Activated naive CD8-positive, alpha-beta T cell treated with anti-CD3 and anti-CD28 coated beads, Interleukin-2, amount 10 ng/mL, durations not matched to agents 7 days and 5 days (primary cell): ENCODE results near the gene HLA-DPA1. TPM values are rescaled to one million over a fixed set of nuclear protein-coding genes. Genes with fewer than 3 reads are reported as not detected.

ENCODE experiments used
- ATAC-seq: fragments of 150-1000 bp; cut with Tn5 transposase; one replicate; pipeline ENCODE4 v1.10.0; 2021; ENCODE audit warnings: low read depth, moderate library complexity
- POLR2A ChIA-PET: fragments of 350-600 bp; sonication (Branson Sonifier 250); formaldehyde crosslinking; loops from one replicate; lab custom pipeline; 2021; ENCODE audit warnings: antibody characterized with exemption; lab: Charles Lee
- DNase-seq: peaks from one replicate; pipeline ENCODE4 v3.0.0; 2021
- H3K27ac Mint-ChIP-seq: one replicate; pipeline ENCODE4 v1.8.0; 2022; ENCODE audit warnings: mild to moderate bottlenecking, mixed read lengths
- H3K27me3 Mint-ChIP-seq: one replicate; pipeline ENCODE4 v1.8.0; 2022; ENCODE audit warnings: mild to moderate bottlenecking, moderate library complexity, mixed read lengths
- H3K36me3 Mint-ChIP-seq: one replicate; pipeline ENCODE4 v1.8.0; 2021; ENCODE audit warnings: mild to moderate bottlenecking, mixed read lengths
- H3K4me1 Mint-ChIP-seq: one replicate; pipeline ENCODE4 v1.8.0; 2021; ENCODE audit warnings: mixed read lengths
- H3K4me3 Mint-ChIP-seq: one replicate; pipeline ENCODE4 v1.8.0; 2022; ENCODE audit warnings: mild to moderate bottlenecking, moderate library complexity, mixed read lengths
- H3K9me3 Mint-ChIP-seq: one replicate; pipeline ENCODE4 v1.8.0; 2021; ENCODE audit warnings: mixed read lengths
- total RNA-seq, 2 experiments: library from RNA; stranded (reverse); gene quantifications; one replicate each; pipeline ENCODE4 v1.2.3, GENCODE V29; 2021

HLA-DPA1 gene
- total RNA-seq, 2 experiments from 2014 or later, result 35.7 to 39.8 TPM

DNA sequence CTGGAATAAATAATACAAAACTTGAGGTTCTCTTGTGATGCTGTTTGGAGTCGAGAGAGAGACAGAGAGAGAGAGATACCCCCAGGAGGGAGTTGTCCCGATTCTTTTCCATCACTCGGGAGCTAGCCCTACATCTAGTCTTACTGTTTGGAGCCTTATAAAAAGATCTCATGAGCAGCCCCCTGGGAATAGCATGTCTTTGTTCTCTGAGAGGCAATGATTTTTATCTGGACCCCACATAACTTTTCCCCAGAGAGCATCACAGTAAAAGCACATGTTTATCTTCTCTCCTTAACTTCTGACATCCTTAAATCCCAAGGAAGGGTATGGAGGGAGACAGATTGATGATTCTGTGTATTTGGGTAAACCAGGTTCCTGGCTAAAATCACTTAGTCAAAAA, 43.2 kb downstream of the HLA-DPA1 start:
- Mint-ChIP-seq H3K27ac (no peak overlapping the region), H3K36me3 (peaks cover 6% of the 10 kb centered on the region), H3K9me3 (peaks cover 2% of the 10 kb centered on the region), H3K27me3 (peaks cover 48% of the 10 kb centered on the region), H3K4me3 (no peak overlapping the region), H3K4me1 (peaks cover 18% of the 10 kb centered on the region)
- POLR2A ChIA-PET, result no interaction called here
- ATAC-seq, result no peak
- DNase-seq, result no peak

DNA sequence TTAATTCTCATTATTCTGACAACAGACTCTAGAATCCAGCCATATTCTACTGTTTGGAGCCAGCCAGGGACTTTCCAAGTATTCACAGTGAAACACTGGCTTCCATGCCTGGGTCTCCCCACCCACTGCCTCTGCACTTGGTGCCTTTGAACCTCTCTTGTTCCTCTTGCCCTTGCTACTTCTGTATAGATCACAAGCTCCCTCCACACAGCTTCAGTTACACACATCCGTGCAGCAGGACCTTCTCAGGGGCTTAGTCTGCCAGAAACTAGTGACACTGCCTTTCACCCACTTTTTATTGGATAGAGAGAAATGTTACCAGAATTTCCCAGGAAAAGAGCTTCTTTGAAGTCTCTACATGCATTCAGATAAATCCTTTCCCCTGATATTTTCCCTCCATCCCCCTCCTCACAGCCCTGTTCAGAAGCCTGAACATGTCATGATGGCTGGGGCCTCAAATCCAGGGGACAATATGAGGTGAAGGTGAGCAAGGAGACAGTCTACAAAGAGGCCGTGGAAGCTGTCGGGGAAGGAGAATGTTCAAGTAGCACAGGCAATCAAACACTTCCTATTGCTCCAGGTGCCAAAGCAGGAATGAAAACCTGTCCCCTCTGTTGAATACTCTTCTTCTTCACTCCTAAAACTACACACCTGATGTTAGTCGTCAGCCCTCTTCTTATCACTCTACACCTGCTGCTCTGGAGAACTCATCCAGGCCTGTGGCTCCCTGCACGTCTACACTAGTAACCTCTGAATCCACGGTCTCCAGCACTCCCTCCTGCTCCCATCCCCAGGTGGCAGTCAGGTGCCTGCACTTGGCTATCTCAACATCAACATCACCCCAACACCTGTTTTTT, 43.9 kb downstream of the HLA-DPA1 start:
- Mint-ChIP-seq H3K9me3 (peaks cover 2% of the 10 kb centered on the region), H3K4me3 (no peak overlapping the region), H3K4me1 (peaks cover 18% of the 10 kb centered on the region), H3K36me3 (peaks cover 6% of the 10 kb centered on the region), H3K27me3 (peaks cover 43% of the 10 kb centered on the region), H3K27ac (peak overlapping the region; percentile 32)
- DNase-seq (no peak), ATAC-seq (peak; percentile 56)
- POLR2A ChIA-PET, result no interaction called here

DNA sequence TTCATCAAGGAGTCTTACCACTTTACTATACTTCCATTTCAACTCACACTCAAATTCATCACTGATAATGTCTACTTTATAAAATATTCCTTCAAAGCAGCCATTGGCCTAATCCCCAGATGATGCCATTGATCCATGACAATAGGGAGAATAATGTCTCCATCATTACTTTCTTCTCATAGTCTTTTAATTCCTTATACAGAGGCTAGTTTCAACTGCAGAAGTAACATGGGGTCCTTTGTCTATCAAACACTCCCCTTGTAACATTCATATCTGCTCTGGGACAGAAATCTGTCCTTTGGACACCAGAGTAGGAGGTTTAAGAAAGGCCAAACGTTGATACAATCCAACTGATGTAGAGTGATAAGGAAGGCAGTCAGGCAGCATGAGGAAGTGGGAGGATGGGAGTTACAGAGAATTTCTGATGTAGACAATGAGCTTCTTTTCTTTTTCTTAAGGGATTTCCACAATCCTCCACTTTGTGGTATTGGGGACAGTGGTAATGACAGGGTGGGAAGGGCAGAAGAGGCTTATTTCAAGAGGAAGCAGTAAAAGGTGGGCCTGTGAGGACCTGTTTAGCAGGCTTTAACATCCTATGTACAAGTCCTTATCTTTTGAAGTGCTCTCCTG, 45.1 kb downstream of the HLA-DPA1 start:
- Mint-ChIP-seq H3K36me3 (peaks cover 6% of the 10 kb centered on the region), H3K27me3 (peaks cover 36% of the 10 kb centered on the region), H3K27ac (no peak overlapping the region), H3K4me3 (no peak overlapping the region), H3K9me3 (peaks cover 2% of the 10 kb centered on the region), H3K4me1 (peaks cover 18% of the 10 kb centered on the region)
- DNase-seq, result no peak
- POLR2A ChIA-PET, result no interaction called here
- ATAC-seq, result no peak

- H3K27ac Mint-ChIP-seq, result no peak overlapping the region
- POLR2A ChIA-PET, result no interaction called here
Measured at GRCh38 chr6:33024521-33024920, 48.9 kb downstream of the HLA-DPA1 start.

DNA sequence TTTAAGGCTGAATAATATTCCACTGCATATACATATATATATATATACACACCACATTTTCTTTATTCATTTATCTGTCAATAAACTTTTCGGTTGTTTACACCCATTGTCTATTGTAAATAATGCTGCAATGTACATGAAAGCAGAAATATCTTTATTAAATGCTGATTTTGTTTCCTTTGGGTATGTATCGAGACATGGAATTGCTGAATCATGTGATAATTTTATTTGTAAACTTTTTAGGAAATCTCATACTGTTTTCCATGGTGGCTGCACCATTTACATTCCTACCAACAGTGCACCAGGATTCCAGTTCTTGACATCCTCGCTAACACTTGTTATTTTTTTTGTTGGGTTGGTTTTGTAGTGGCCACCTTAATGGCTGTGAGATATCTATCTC, 49.9 kb downstream of the HLA-DPA1 start:
- POLR2A ChIA-PET, result no interaction called here
- H3K27me3 Mint-ChIP-seq, result peaks cover 11% of the 10 kb centered on the region
- H3K27ac Mint-ChIP-seq, result no peak overlapping the region
- peaks cover 2% of the 10 kb centered on the region for H3K9me3 Mint-ChIP-seq
- peaks cover 18% of the 10 kb centered on the region for H3K4me1 Mint-ChIP-seq
- DNase-seq, result no peak
- H3K4me3 Mint-ChIP-seq, result no peak overlapping the region
- ATAC-seq, result no peak
- H3K36me3 Mint-ChIP-seq, result peaks cover 6% of the 10 kb centered on the region

More at GRCh38 chr6:33024521-33024920, 48.9 kb downstream of the HLA-DPA1 start:
- no peak for DNase-seq
- Mint-ChIP-seq H3K4me1 (peaks cover 21% of the 10 kb centered on the region), H3K27me3 (peaks cover 11% of the 10 kb centered on the region), H3K9me3 (peaks cover 2% of the 10 kb centered on the region), H3K4me3 (no peak overlapping the region), H3K36me3 (peaks cover 6% of the 10 kb centered on the region)
- ATAC-seq, result no peak

DNA sequence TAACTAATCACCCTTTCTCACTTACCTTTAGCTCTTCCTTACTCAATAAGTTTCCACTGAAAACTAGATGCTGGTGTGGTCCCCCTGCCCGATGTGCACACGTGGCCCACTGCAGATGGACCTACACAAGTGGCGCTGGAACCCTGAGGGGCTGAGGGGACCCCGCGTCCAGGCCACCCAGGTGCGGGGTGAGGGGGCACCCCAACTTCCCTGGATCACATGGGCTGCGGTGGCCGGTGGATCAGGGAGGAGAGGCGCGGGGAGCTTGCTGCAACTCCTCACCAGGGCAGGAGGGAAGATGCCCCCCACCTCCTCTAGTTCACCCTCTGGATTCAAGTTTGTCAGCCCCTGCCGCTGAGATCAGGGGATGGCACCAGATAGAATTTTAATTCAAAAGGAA, 51.5 kb downstream of the HLA-DPA1 start:
- Mint-ChIP-seq H3K36me3 (peaks cover 3% of the 10 kb centered on the region), H3K9me3 (peaks cover 2% of the 10 kb centered on the region), H3K27ac (no peak overlapping the region), H3K4me3 (no peak overlapping the region), H3K27me3 (peaks cover 16% of the 10 kb centered on the region), H3K4me1 (peaks cover 12% of the 10 kb centered on the region)
- ATAC-seq, result no peak
- no peak for DNase-seq
- POLR2A ChIA-PET, result no interaction called here

DNA sequence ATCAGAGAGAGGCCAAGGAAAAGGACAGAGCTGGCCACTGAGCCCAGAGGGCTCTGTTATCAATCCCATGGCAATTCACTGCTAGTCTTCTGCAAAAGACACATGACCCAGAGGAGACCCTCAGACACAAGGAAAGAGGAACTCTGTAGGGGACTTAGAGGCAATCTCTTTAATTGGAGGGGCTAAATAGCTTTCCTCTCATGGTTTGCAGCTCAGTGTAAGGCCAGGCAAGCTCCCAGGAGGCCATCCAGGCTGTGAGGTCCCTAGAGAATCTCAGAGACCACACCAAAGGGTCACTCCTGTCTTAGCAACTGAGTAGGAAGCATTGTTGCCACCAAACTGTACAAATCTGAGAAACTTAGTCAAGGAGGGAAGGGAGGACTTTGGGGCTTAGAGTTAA, 54.1 kb downstream of the HLA-DPA1 start:
- no peak overlapping the region for H3K27ac Mint-ChIP-seq
- H3K4me1 Mint-ChIP-seq, result peaks cover 12% of the 10 kb centered on the region
- DNase-seq, result no peak
- H3K27me3 Mint-ChIP-seq, result peaks cover 19% of the 10 kb centered on the region
- H3K4me3 Mint-ChIP-seq, result peak overlapping the region; percentile 21
- ATAC-seq, result no peak
- POLR2A ChIA-PET, result no interaction called here
- H3K9me3 Mint-ChIP-seq, result no peaks in the 10 kb centered on the region
- no peaks in the 10 kb centered on the region for H3K36me3 Mint-ChIP-seq

DNA sequence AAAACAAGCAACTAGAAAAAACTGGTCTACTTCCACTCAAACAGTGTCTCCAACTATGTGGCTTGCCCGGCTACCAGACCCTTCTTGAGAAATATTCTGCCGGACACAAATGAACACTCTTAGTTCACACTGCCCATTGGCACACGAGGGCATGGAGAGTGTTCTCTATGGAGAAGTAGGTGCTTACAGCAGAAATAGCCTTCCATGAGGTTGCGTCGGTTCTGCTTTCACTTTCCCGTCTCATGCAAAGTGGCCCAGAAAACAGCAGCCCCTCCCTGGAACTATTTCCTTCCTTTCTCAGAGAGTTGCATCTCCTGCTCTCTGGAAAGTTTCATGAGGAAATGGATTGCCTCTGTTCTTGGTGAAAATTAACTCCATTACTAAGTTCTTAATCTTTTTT, 54.5 kb downstream of the HLA-DPA1 start:
- no peaks in the 10 kb centered on the region for H3K9me3 Mint-ChIP-seq
- no peaks in the 10 kb centered on the region for H3K36me3 Mint-ChIP-seq
- no peak overlapping the region for H3K27ac Mint-ChIP-seq
- H3K4me1 Mint-ChIP-seq, result peaks cover 12% of the 10 kb centered on the region
- POLR2A ChIA-PET, result no interaction called here
- ATAC-seq (peak; percentile 62), DNase-seq (no peak)
- peaks cover 18% of the 10 kb centered on the region for H3K27me3 Mint-ChIP-seq
- H3K4me3 Mint-ChIP-seq, result peak overlapping the region; percentile 21

DNA sequence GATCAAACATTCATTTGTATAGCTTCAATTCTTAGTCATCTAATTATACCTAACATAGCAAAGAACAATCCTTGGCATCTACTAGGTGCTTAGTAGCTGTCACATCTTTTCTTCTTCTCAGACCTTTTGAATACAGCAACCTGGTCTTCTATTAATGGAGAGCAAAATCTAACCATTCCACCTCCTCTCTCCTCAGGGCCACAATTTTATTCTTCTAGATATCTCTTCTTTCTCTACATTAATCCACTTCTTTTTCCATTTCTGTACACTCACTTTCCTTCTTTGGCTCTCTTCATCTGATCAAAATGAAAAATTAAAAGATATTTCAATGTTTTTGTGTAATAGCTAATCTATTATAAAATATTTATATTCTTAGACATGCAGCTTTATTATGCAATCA, 55.0 kb downstream of the HLA-DPA1 start:
- no peaks in the 10 kb centered on the region for H3K36me3 Mint-ChIP-seq
- ATAC-seq (no peak), DNase-seq (no peak)
- peaks cover 12% of the 10 kb centered on the region for H3K4me1 Mint-ChIP-seq
- POLR2A ChIA-PET, result no interaction called here
- no peak overlapping the region for H3K4me3 Mint-ChIP-seq
- no peaks in the 10 kb centered on the region for H3K9me3 Mint-ChIP-seq
- peaks cover 22% of the 10 kb centered on the region for H3K27me3 Mint-ChIP-seq
- no peak overlapping the region for H3K27ac Mint-ChIP-seq

- H3K4me3 Mint-ChIP-seq, result no peak overlapping the region
- no peak overlapping the region for H3K27ac Mint-ChIP-seq
- POLR2A ChIA-PET, result no interaction called here
- H3K9me3 Mint-ChIP-seq, result no peaks in the 10 kb centered on the region
- ATAC-seq (no peak), DNase-seq (no peak)
- H3K4me1 Mint-ChIP-seq, result peaks cover 12% of the 10 kb centered on the region
- H3K27me3 Mint-ChIP-seq, result peaks cover 28% of the 10 kb centered on the region
- no peaks in the 10 kb centered on the region for H3K36me3 Mint-ChIP-seq
Measured at GRCh38 chr6:33017694-33018353, 55.6 kb downstream of the HLA-DPA1 start.

DNA sequence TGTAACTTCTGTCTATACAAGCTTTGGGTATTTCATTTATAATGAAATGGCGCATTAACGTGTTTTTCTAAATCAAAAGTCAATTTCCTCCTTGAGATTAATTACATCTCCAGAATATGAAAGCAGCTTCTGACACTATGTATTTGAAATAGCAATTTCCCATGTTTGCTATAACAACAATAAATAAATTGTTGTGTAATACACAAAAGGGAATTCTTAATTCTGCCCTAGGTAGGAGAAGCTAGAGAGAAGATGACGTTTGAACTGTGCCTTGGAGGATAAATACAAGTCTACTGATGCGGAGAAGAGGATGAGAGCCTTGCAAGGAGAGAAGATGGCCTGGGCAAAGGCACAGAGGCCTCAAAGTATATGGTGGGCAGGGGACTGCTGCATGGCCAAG, 56.4 kb downstream of the HLA-DPA1 start:
- no peak overlapping the region for H3K4me3 Mint-ChIP-seq
- DNase-seq (no peak), ATAC-seq (no peak)
- POLR2A ChIA-PET, result no interaction called here
- peaks cover 28% of the 10 kb centered on the region for H3K27me3 Mint-ChIP-seq
- H3K27ac Mint-ChIP-seq, result no peak overlapping the region
- H3K4me1 Mint-ChIP-seq, result peaks cover 12% of the 10 kb centered on the region
- no peaks in the 10 kb centered on the region for H3K36me3 Mint-ChIP-seq
- H3K9me3 Mint-ChIP-seq, result no peaks in the 10 kb centered on the region

DNA sequence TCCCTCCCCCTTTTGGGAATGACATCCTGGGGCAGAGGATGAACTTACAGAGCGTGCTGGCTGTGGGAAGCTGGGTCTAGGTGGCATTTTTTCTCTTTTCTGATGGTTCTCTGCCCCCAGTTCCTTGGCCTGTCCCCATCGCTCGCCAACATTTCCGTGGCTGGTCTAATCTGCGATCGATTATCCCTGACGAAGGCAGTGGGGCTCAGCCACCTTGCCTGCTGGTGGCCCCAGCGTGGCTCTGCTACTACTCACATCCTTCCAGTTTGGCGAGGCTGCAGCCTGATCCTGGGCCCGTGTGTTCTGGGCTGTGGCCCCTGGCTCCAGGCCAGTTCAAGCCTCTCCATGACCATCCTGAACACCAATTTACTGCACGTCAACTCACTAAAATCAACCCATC, 57.7 kb downstream of the HLA-DPA1 start:
- no peak overlapping the region for H3K27ac Mint-ChIP-seq
- no peak overlapping the region for H3K4me3 Mint-ChIP-seq
- no peaks in the 10 kb centered on the region for H3K9me3 Mint-ChIP-seq
- POLR2A ChIA-PET, result no interaction called here
- H3K36me3 Mint-ChIP-seq, result no peaks in the 10 kb centered on the region
- peaks cover 12% of the 10 kb centered on the region for H3K4me1 Mint-ChIP-seq
- DNase-seq (no peak), ATAC-seq (no peak)
- H3K27me3 Mint-ChIP-seq, result peaks cover 28% of the 10 kb centered on the region

- Mint-ChIP-seq H3K4me3 (no peak overlapping the region), H3K4me1 (peaks cover 8% of the 10 kb centered on the region), H3K27ac (no peak overlapping the region), H3K9me3 (no peaks in the 10 kb centered on the region), H3K27me3 (peaks cover 28% of the 10 kb centered on the region), H3K36me3 (no peaks in the 10 kb centered on the region)
- DNase-seq (no peak), ATAC-seq (peak; percentile 73)
- POLR2A ChIA-PET, result no interaction called here
Measured at GRCh38 chr6:33014841-33015634, 58.4 kb downstream of the HLA-DPA1 start.
